Small intestine (tissue), 7 donors: ENCODE data around the gene CTAG1B. TPM values are rescaled to one million over a fixed set of nuclear protein-coding genes. Genes with fewer than 3 reads are reported as not detected.
"Not testable (repeated sequence)": the region's sequence is repeated elsewhere in the genome, so short reads cannot be mapped to it uniquely, and the experiment has no call there.

Experiments
- DNase-seq, 2 donors: peaks; one replicate each; pipeline versions ENCODE4 v3.0.0 to v3.0.0-alpha.2; 2013
- FAIRE-seq: peaks from 2 replicates; lab custom pipeline; 2012; peaks lifted over from hg19 to GRCh38; lab: Jason Lieb, UNC
- H3K27ac ChIP-seq, 3 donors: one replicate each; pipeline ENCODE4 v1.5.1; 2013; ENCODE audit warnings: low read length in 2 of 3, mild to moderate bottlenecking in 2 of 3, control low read depth in 1 of 3, inconsistent platforms in 1 of 3, low read depth in 1 of 3, moderate library complexity in 1 of 3
- H3K27me3 ChIP-seq, 3 donors: one replicate each; pipeline ENCODE4 v1.6.1; 2013; ENCODE audit warnings: low read length in 3 of 3, inconsistent platforms in 1 of 3; ENCODE audit not compliant: control insufficient read depth in 3 of 3, insufficient read depth in 3 of 3
- H3K36me3 ChIP-seq, 3 donors: one replicate each; pipeline ENCODE4 v1.6.1; 2013; ENCODE audit warnings: low read length in 3 of 3, inconsistent platforms in 1 of 3, low read depth in 1 of 3, mild to moderate bottlenecking in 1 of 3, moderate library complexity in 1 of 3; ENCODE audit not compliant: control insufficient read depth in 3 of 3, insufficient read depth in 2 of 3
- H3K4me1 ChIP-seq, 3 donors: one replicate each; pipeline ENCODE4 v1.6.1; 2013; ENCODE audit warnings: low read length in 2 of 3, inconsistent platforms in 1 of 3, low read depth in 1 of 3, mild to moderate bottlenecking in 1 of 3, moderate library complexity in 1 of 3; ENCODE audit not compliant: control insufficient read depth in 3 of 3, insufficient read depth in 2 of 3
- H3K4me3 ChIP-seq, 3 donors: one replicate each; pipeline ENCODE4 v1.5.1; 2013; ENCODE audit warnings: low read length in 3 of 3, control low read depth in 1 of 3, inconsistent platforms in 1 of 3, low read depth in 1 of 3, mild to moderate bottlenecking in 1 of 3, moderate library complexity in 1 of 3
- H3K9me3 ChIP-seq, 2 donors: one replicate each; pipeline ENCODE4 v1.6.1; 2013; ENCODE audit warnings: low read depth in 1 of 2, low read length in 1 of 2; ENCODE audit not compliant: control insufficient read depth in 2 of 2, insufficient read depth in 1 of 2
- WGBS, 3 donors: extraction: QIAGEN DNeasy Blood & Tissue Kit; methylation state at CpG; one replicate each; pipeline ENCODE4 v1.1.7; 2013; 5-methylcytosine and 5-hydroxymethylcytosine counted together
- polyA plus RNA-seq, 4 donors: library from polyadenylated mRNA; stranded (reverse) in 3 of 4; unstranded in 1 of 4; fragments of 200-250 nt in 3 of 4; fragments of 120-200 nt in 1 of 4; gene quantifications; one replicate each; pipeline versions ENCODE4 v1.2.1 to v1.2.3, GENCODE V29; 2013
- donor health status: healthy with polysubstance abuse.
- donor health status: control.
- donor health status: control.
- donor health status: Bipolar disorder and iron deficiency.
- donor health status: healthy.

CTAG1B gene
- polyA plus RNA-seq, 4 donors, result not detected

GRCh38 chrX:154645745-154646378, 26.8 kb upstream of the CTAG1B start:
- not testable (repeated sequence) for DNase-seq, H3K4me1 ChIP-seq, H3K4me3 ChIP-seq, FAIRE-seq, H3K27ac ChIP-seq, H3K9me3 ChIP-seq, H3K36me3 ChIP-seq, H3K27me3 ChIP-seq
- no CpG with 5 or more reads among the region's 24 CpGs for WGBS, 3 donors

- not testable (repeated sequence) for H3K9me3 ChIP-seq, H3K27me3 ChIP-seq, H3K4me3 ChIP-seq, H3K27ac ChIP-seq, DNase-seq, FAIRE-seq, H3K4me1 ChIP-seq, H3K36me3 ChIP-seq
- no CpG with 5 or more reads among the region's 31 CpGs for WGBS, 3 donors
Observed at GRCh38 chrX:154643708-154644107, 24.6 kb upstream of the CTAG1B start.

- H3K4me3 ChIP-seq, H3K4me1 ChIP-seq, H3K9me3 ChIP-seq, DNase-seq, H3K36me3 ChIP-seq, FAIRE-seq, H3K27me3 ChIP-seq, H3K27ac ChIP-seq: not testable (repeated sequence)
- WGBS, 3 donors, result no CpG with 5 or more reads among the region's 10 CpGs
Observed at GRCh38 chrX:154641740-154642139, 22.7 kb upstream of the CTAG1B start.

GRCh38 chrX:154633661-154634060, 14.6 kb upstream of the CTAG1B start:
- not testable (repeated sequence) for H3K4me3 ChIP-seq, H3K27ac ChIP-seq, H3K9me3 ChIP-seq, H3K36me3 ChIP-seq, H3K27me3 ChIP-seq, DNase-seq, FAIRE-seq, H3K4me1 ChIP-seq
- no CpG with 5 or more reads among the region's 11 CpGs for WGBS, 3 donors

GRCh38 chrX:154630949-154631348, 11.9 kb upstream of the CTAG1B start:
- H3K27me3 ChIP-seq, FAIRE-seq, DNase-seq, H3K4me3 ChIP-seq, H3K36me3 ChIP-seq, H3K4me1 ChIP-seq, H3K9me3 ChIP-seq, H3K27ac ChIP-seq: not testable (repeated sequence)
- WGBS, 3 donors, result no CpG with 5 or more reads among the region's 11 CpGs

GRCh38 chrX:154628960-154629359, 9.9 kb upstream of the CTAG1B start:
- not testable (repeated sequence) for H3K27me3 ChIP-seq, H3K4me3 ChIP-seq, FAIRE-seq, H3K4me1 ChIP-seq, H3K36me3 ChIP-seq, H3K27ac ChIP-seq, DNase-seq, H3K9me3 ChIP-seq
- no CpG with 5 or more reads among the region's 5 CpGs for WGBS, 3 donors

GRCh38 chrX:154620767-154621414, 1.8 kb upstream of the CTAG1B start:
- H3K9me3 ChIP-seq, H3K4me3 ChIP-seq, DNase-seq, H3K4me1 ChIP-seq, FAIRE-seq, H3K36me3 ChIP-seq, H3K27me3 ChIP-seq, H3K27ac ChIP-seq: not testable (repeated sequence)
- WGBS, 3 donors, result 16 to 46% methylated on average over 3 of the region's 11 CpGs; no CpG with 5 or more reads in 1 of the 3 donors

GRCh38 chrX:154613586-154613985, 5.5 kb downstream of the CTAG1B start:
- 8 to 53% (median 39%) methylated on average over 3 to 5 of the region's 12 CpGs for WGBS, 3 donors
- FAIRE-seq, result not testable (repeated sequence)

More at GRCh38 chrX:154613586-154613985, 5.5 kb downstream of the CTAG1B start:
- not testable (repeated sequence) for H3K27ac ChIP-seq, H3K4me3 ChIP-seq, H3K4me1 ChIP-seq, DNase-seq, H3K36me3 ChIP-seq, H3K9me3 ChIP-seq, H3K27me3 ChIP-seq
